GM18511 (cell line): ENCODE results near the gene DOCK2.

Source experiments
- ATAC-seq: cut with Tn5 transposase; IDR thresholded peaks from one replicate; pipeline ENCODE4 v1.9.1; 2021; ENCODE audit warnings: mild to moderate bottlenecking, moderate library complexity; ENCODE audit not compliant: unreplicated experiment

The DOCK2 gene

GRCh38 chr5:170020423-170020822, 383.3 kb downstream of the DOCK2 start:
- ATAC-seq, result no peak

GRCh38 chr5:170021506-170021905, 384.4 kb downstream of the DOCK2 start:
- no peak for ATAC-seq

GRCh38 chr5:170025853-170026252, 388.8 kb downstream of the DOCK2 start:
- no peak for ATAC-seq

GRCh38 chr5:170028124-170028523, 391.0 kb downstream of the DOCK2 start:
- no peak for ATAC-seq

GRCh38 chr5:170034231-170034630, 397.2 kb downstream of the DOCK2 start:
- ATAC-seq, result no peak

- ATAC-seq, result no peak
These were observed 401.2 kb downstream of the DOCK2 start for GRCh38 chr5:170038241-170038640.

GRCh38 chr5:170039830-170040229, 402.8 kb downstream of the DOCK2 start:
- no peak for ATAC-seq

- ATAC-seq, result no peak
These were observed 409.2 kb downstream of the DOCK2 start for GRCh38 chr5:170046241-170046640.

GRCh38 chr5:170049713-170050112, 412.6 kb downstream of the DOCK2 start:
- no peak for ATAC-seq

GRCh38 chr5:170053896-170054295, 416.8 kb downstream of the DOCK2 start:
- ATAC-seq, result no peak

- no peak for ATAC-seq
These were observed 418.5 kb downstream of the DOCK2 start for GRCh38 chr5:170055606-170056005.

- no peak for ATAC-seq
These were observed 419.6 kb downstream of the DOCK2 start for GRCh38 chr5:170056561-170057267.

GRCh38 chr5:170057311-170057710, 420.2 kb downstream of the DOCK2 start:
- ATAC-seq, result no peak

- no peak for ATAC-seq
These were observed 422.1 kb downstream of the DOCK2 start for GRCh38 chr5:170059221-170059620.

- ATAC-seq, result no peak
These were observed 430.1 kb downstream of the DOCK2 start for GRCh38 chr5:170067152-170067551.

- ATAC-seq, result no peak
These were observed 430.6 kb downstream of the DOCK2 start for GRCh38 chr5:170067574-170068170.

- no peak for ATAC-seq
These were observed 432.4 kb downstream of the DOCK2 start for GRCh38 chr5:170069512-170069911.

GRCh38 chr5:170070556-170071412, 433.7 kb downstream of the DOCK2 start:
- ATAC-seq, result no peak

GRCh38 chr5:170071748-170072147, 434.7 kb downstream of the DOCK2 start:
- no peak for ATAC-seq

- no peak for ATAC-seq
These were observed 438.6 kb downstream of the DOCK2 start for GRCh38 chr5:170075696-170076095.

GRCh38 chr5:170076211-170076610, 439.1 kb downstream of the DOCK2 start:
- ATAC-seq, result no peak

- ATAC-seq, result no peak
These were observed 439.7 kb downstream of the DOCK2 start for GRCh38 chr5:170076739-170077138.
